GM18873 (cell line): ENCODE results near the gene PCDHGC5.

Source experiments
- ATAC-seq: cut with Tn5 transposase; IDR thresholded peaks from one replicate; pipeline ENCODE4 v1.9.1; 2021; ENCODE audit warnings: mild to moderate bottlenecking, moderate library complexity, moderate number of reproducible peaks; ENCODE audit not compliant: unreplicated experiment, low FRiP score

Gene PCDHGC5

GRCh38 chr5:141511771-141512325 is 23.0 kb downstream of the PCDHGC5 start:
- no peak for ATAC-seq

DNA sequence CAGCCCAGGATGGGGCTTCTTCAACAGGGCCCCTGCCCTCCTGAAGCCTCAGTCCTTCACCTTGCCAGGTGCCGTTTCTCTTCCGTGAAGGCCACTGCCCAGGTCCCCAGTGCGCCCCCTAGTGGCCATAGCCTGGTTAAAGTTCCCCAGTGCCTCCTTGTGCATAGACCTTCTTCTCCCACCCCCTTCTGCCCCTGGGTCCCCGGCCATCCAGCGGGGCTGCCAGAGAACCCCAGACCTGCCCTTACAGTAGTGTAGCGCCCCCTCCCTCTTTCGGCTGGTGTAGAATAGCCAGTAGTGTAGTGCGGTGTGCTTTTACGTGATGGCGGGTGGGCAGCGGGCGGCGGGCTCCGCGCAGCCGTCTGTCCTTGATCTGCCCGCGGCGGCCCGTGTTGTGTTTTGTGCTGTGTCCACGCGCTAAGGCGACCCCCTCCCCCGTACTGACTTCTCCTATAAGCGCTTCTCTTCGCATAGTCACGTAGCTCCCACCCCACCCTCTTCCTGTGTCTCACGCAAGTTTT is 23.6 kb downstream of the PCDHGC5 start:
- no peak for ATAC-seq

DNA sequence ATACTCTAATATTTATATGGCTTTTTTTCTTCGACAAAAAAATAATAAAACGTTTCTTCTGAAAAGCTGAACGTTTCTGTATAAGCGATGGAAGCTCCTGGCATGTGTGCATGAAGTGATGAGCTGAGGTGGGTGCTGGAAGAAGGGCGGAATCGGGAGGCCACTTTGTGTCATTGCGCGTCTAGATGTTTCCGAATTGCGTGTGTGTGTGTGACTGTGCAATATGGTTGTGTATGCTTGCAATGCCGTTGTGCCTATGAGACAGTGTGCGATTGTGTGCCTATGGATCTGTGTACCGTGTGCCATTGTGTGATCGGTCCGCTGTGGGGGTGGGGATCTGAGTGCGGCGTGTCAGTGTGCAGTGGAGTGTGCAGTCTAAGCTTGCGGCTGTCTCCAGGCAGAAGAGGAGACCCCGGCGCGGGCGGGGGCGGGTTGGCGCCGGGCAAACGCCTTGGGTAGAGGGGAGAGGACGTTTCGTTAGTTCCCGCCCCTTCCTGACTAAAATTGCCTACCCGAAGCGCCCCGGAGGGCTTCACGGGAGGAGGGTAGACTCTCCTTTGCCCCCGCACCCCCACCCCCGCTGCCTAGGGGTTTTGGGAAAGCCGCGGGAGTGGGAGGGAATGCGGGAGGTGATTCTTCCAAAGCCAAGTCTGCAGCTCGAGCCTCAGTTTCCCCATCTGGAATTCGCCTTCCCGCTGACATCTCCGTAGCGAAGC is 24.2 kb downstream of the PCDHGC5 start:
- ATAC-seq: no peak

DNA sequence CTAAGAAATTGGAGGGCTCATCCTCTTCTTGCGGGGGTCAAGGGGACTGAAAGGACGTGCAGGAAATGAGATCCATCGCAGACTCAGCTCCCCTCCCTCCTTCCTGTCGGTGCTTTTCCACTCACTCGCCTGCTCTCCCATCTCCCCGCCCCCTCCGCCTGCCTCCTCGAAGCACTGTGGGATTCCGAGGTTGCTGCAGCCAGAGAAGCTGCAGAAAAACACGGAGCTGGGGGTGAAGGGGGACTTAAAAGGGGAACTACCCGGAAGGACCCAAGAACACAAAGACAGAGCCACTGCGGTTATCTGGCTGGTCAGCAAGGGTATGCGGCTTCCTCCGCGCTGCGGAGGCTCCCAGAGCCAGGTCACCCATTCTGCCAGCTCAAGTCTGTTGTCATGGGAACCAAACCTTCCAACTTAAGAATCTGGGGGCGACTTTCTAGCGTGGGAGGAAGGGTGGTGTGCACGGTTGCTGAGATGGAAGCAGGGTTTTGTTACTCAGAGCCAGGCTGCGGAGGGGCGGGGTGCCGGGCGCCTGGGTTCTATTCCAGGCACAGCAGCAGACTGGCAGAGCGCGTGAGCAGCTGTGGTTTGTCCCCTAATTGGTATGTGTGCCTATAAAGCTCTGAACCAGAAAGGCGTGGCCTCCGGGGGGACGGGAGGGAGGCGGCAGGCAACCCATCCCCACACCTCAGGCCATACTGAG is 24.9 kb downstream of the PCDHGC5 start:
- ATAC-seq: no peak

DNA sequence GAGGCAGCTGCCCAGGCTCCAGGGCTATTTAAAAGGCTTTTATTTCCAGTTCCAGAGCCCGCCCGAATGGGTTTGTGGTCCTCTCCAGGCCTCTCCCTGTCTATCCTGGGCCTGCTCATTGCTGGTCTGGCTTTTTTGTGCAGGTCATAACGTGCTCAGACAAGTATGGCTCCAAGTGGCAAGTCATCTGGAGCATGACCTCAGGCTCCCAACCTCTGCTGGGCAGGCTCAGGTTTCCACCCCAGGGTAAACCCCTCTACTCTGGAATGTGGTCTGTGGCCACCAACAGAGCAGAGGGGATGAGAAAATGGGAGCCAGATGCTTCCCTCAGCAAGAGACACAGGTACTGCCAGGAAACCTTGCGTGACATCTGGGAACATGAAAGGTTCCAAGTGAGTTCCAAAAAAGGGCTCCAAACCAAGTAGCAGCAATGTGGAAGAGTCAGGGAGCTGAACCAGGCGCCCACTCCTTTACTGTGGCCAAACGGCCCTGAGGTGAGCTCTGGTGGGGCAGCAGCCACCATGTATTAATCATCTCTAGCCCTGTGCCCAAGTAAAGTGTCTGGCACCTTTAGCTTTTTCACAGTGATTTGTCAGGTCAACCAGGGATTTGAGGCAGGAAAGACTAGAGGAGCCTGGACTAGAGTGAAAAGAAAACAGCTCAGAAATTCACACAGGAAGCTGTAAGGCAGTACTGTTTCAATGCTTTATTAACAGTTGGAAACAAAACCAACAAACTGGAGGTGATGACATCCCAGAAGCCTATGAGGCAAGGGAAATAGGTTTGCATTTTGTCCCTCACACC is 25.7 kb downstream of the PCDHGC5 start:
- no peak for ATAC-seq

- ATAC-seq: no peak
These were observed 26.3 kb downstream of the PCDHGC5 start for GRCh38 chr5:141515141-141515540.

DNA sequence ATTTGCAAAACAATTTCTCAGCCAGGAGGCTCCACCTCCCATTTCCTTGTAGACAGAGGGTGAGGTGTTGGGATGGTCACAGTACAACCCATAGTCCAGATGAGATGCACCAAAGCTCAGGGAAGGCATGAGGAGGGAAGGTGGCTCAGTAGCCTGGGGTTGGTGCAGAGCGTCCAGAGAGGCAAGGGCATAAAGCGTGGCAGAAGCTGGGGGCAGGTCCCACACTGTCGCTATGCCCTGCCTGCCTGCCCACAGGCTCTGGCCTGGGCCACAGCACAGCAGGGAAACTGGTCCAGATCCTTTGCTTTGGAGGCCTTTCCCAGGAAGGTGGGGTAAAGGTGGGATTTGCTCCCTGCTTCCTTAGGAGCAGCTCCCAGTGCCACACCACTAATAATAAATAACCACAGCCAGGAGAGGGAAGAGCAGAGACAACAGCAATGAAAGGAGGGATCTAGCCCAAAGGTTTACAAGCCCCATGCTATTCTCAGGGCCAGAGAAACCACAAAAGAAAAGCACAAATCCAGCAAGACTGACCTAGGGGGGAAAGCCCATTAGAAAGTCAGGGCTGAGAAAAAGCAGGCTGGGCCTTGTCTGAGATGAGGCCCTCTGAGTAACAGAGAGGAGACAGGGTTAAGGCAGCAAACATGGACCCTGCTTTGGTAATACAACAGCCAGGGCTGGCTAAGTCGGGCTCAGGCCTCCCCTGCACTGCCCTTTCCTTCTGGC is 27.2 kb downstream of the PCDHGC5 start:
- ATAC-seq: no peak

GRCh38 chr5:141516672-141517025 is 27.8 kb downstream of the PCDHGC5 start:
- no peak for ATAC-seq

DNA sequence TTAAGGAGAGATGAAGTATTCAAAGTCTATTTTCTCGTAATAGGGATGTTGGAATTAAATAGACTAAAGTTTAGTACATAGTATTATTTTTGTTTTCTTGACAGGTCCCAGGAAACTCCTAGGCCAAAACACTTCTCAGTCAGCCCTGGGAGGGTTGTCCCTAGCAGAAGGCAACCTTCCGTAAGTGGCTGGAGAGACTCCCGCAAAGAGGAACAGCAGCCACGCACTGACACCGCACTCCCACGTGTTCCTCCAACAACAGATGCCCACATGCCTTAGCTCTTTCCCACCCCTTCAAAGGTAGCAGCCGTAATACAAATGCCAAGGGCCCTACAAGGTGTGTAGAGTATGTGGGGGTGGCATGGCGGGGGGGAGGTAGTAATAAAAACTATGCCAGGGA is 28.4 kb downstream of the PCDHGC5 start:
- ATAC-seq: no peak

DNA sequence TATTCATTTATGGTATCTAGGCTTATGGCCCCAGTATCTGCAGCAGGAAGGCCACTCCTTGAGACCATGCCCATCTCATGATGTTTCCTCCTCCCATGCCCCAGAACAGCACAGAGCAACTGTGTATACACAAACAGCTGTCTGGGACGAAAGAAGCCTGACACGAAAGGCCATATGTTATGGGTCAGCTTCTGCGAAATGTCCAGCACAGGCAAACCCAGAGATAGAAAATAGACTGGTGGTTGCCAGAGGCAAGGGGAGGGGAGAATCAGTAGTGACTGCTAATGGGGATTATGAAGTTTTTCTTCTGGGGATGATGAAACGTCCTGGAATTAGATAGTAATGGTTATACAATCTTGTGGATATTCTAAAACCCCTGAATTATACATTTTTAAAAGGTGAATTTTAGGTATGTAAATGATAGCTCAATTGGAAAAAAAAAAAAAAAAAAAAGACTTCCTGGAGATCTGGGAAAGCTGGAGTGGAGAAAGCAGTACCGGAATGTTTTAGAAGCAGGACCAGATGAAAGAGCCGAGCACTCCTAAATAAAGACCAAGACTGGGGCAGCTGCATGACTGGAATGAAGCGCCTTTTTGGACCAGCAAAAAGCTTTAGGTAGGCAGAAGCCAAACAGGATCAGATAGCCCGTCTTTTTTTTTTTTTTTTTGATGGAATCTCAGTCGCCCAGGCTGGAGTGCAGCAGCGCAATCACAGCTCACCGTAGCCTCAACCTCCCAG is 29.2 kb downstream of the PCDHGC5 start:
- ATAC-seq: no peak

GRCh38 chr5:141518618-141519015 is 29.7 kb downstream of the PCDHGC5 start:
- no peak for ATAC-seq

DNA sequence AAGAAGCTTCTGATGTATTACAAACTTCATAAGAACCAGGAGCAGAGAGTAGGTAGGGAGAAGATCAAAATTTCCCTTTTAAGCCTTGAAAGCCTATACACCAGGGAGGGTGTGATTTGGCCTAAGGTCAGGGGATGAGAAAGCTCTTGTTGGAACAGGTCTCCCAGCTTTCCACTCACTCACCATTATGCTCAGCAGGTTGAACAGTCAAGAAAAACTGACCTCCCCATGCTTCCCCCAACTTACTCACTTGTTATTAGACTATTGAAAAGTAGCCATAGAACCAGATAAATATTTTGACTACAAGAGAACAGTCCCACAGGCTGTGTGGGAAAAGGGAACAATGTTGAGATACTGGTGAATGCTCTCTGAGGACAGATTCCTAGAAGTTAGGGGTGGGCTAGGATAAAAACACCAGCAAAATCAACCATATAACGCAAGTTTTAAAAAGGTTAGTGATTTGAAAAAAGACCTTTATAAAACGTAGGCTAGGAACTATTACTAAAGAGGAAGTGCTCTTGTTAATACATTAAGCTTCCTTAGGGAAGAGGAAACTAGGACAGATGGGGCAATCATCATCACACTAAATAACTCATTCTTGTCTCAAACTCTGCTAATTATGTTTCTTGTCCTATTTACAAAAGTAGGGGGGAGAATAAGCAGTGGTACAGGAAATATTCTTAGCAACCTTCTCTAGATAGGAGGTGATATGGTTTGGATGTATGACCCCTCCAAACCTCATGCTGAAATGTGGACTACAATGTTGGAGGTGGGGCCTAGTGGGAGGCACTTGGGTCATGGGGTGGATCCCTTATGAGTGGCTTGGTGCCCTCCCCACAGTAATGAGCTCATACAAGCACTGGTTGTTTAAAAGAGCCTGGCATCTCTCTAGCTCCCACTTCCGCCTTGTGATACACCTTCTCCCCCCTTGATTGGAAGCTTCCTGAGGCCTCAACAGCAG is 31.0 kb downstream of the PCDHGC5 start:
- no peak for ATAC-seq

DNA sequence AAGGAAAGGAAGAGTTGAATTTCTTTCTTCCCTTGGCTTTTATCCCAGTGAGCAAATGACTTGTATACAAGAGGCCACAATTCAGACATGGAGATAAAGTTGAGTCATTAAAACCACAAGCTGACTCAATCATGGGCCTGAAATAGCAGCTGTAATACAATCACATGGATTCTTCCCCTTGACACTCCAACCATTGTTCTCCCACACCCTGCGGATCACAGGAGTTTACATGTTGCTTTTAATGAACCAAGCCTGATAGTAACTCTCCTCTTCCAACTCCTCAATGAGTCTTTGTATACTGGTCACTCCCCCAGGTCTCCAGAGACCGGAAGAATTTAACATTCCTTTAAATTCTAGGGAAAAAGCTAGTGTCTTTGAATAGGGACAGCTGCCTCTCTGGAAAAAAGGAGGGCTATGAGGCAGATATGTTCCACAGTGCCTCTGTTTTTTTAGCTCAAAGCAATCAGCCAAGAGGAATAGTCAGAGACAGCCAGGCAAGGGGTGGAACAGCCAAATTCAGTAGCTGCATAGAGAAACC is 32.4 kb downstream of the PCDHGC5 start:
- ATAC-seq: no peak

DNA sequence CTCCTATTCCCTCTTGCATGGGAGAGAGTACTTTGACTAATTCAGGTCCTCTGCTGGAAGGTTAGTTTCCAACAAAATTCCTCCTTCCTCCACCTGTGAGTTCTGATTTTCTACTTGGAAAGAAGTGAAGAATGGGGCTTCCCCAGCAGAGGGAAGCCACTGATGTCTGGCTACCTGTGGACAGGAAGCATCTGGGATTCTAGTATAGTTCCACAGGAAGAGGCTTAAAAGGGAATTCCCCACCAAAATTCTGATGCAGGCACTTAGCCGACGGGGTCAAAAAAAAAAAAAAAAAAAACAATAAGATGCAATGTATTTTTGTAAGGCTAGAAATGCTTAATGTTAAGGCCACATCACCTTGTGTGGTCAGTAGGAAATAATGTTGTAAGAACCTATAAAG is 33.4 kb downstream of the PCDHGC5 start:
- ATAC-seq: no peak

DNA sequence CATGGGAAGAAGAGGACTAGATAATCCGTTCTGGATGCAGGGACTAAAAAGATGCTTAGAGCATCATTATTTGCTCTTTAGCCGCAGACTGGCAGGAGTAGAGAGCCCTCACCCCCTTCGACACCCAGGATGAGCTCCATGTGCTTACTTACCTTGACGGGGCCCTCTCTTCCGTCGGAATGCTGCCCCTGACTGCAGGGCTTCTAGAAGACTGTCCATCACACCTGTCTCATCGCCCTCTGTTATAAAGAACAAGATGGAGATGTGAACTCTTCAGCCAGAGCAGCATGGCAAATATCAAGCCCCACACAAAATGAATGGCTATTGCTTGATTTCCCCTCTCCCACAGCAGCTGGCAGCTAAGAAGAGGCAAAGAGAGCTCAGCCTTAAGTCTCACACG is 35.1 kb downstream of the PCDHGC5 start:
- no peak for ATAC-seq

- peak; percentile 65 for ATAC-seq
These were observed 36.0 kb downstream of the PCDHGC5 start for GRCh38 chr5:141524604-141525597.

DNA sequence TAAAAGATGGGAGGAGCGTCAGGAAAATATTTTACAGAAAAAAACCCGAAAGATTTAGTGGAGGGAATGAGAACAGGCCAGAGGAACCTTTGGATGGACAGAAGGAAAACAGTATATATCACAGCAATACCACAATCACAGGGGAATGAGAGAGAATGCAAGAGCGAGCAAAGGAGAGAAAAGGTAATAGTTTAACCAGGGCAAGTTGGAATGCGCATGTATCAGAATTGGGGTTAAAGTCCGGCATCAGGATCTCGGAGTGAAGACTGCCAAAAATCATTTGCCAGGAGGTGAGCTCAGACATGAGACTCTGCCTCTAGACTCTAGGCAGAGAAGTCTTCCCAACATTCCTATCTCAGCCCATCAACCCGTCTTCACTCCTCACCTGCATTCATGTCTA is 36.8 kb downstream of the PCDHGC5 start:
- ATAC-seq: no peak
